Spleen (tissue), 13 donors: ENCODE measurements around the gene LEMD3. TPM values are rescaled to one million over a fixed set of nuclear protein-coding genes. Genes with fewer than 3 reads are reported as not detected.

Experiments
- DNase-seq: peaks from one replicate; pipeline ENCODE4 v3.0.0-alpha.2; 2020
- H3K27ac ChIP-seq, 8 donors: fragments of 200-600 bp; sonication (generic) in 7 of 8; 1 replicate in 4 of 8; 2 replicates in 4 of 8; pipeline versions ENCODE4 v1.5.0 to v1.8.0; 2016 to 2021; ENCODE audit warnings: inconsistent platforms in 4 of 8, mild to moderate bottlenecking in 4 of 8, moderate library complexity in 1 of 8
- H3K27me3 ChIP-seq, 7 donors: fragments of 200-600 bp; sonication (generic) in 6 of 7; replicated peaks in 1 of 7; 1 replicate in 4 of 7; 2 replicates in 3 of 7; pipeline versions ENCODE4 v1.5.0 to v1.8.0; 2016 to 2021; ENCODE audit warnings: inconsistent platforms in 3 of 7, mild to moderate bottlenecking in 1 of 7
- H3K36me3 ChIP-seq, 6 donors: fragments of 200-600 bp; sonication (generic) in 5 of 6; 1 replicate in 4 of 6; 2 replicates in 2 of 6; pipeline versions ENCODE4 v1.5.0 to v1.8.0; 2016 to 2021; ENCODE audit warnings: inconsistent platforms in 2 of 6
- H3K4me1 ChIP-seq, 6 donors: fragments of 200-600 bp; sonication (generic) in 5 of 6; 1 replicate in 3 of 6; 2 replicates in 3 of 6; pipeline versions ENCODE4 v1.5.0 to v1.8.0; 2016 to 2021; ENCODE audit warnings: inconsistent platforms in 3 of 6
- H3K4me3 ChIP-seq, 8 donors: fragments of 200-600 bp; sonication (generic) in 7 of 8; 1 replicate in 4 of 8; 2 replicates in 4 of 8; pipeline versions ENCODE4 v1.5.0 to v1.8.0; 2016 to 2021; ENCODE audit warnings: inconsistent platforms in 4 of 8, mild to moderate bottlenecking in 4 of 8, moderate library complexity in 2 of 8
- H3K9me3 ChIP-seq, 8 donors: fragments of 200-600 bp; sonication (generic) in 7 of 8; 1 replicate in 4 of 8; 2 replicates in 4 of 8; pipeline versions ENCODE4 v1.5.0 to v1.8.0; 2016 to 2021; ENCODE audit warnings: inconsistent platforms in 4 of 8
- CTCF ChIP-seq, 11 experiments: fragments of 200-600 bp in 7 of 11; fragments of 450-650 bp in 4 of 11; sonication (generic) in 4 of 11; IDR thresholded peaks in 8 of 11; conservative IDR thresholded peaks in 3 of 11; 1 replicate in 7 of 11; 2 replicates in 4 of 11; pipeline versions ENCODE4 v1.4.0 to v1.8.0; 2016 to 2021; ENCODE audit warnings: antibody characterized with exemption in 11 of 11, inconsistent platforms in 4 of 11, mild to moderate bottlenecking in 1 of 11
- POLR2A ChIP-seq, 3 donors: fragments of 450-650 bp; IDR thresholded peaks; one replicate each; pipeline ENCODE4 v1.5.1; 2017; ENCODE audit warnings: antibody characterized with exemption in 3 of 3, mild to moderate bottlenecking in 1 of 3
- POLR2AphosphoS5 ChIP-seq, 3 donors: sonication (generic); formaldehyde crosslinking; IDR thresholded peaks; one replicate each; pipeline ENCODE4 v1.5.1; 2017; ENCODE audit warnings: antibody characterized with exemption in 3 of 3
- WGBS, 5 donors: extraction: QIAGEN DNeasy Blood & Tissue Kit in 3 of 5; methylation state at CpG; one replicate each; pipeline versions ENCODE4 v1.1.5 to v1.1.7; 2013 to 2018; 5-methylcytosine and 5-hydroxymethylcytosine counted together
- intact Hi-C: fragments of 100-400 bp; cut with DNase I; formaldehyde crosslinking; loops from one replicate; pipeline ENCODE4 v1.15.0; 2023; ENCODE audit warnings: low total_unique reads
- long read RNA-seq, 2 donors: transcript quantifications; one replicate each; lab custom pipeline, GENCODE V29; 2026
- polyA plus RNA-seq, 3 donors: library from polyadenylated mRNA; stranded (reverse); fragments of 200-250 nt; gene quantifications; one replicate each; pipeline ENCODE4 v1.2.1, GENCODE V29; 2013
- total RNA-seq, 7 donors: library from RNA; depleted of rRNA in 3 of 7; stranded (reverse); fragments of >200 nt in 3 of 7; fragmentation: NEBNext Ultra II Directional in 4 of 7; extraction: Animal tissue kit (Norgen Biotek cat#: 25700) in 4 of 7; gene quantifications; one replicate each; pipeline versions ENCODE4 v1.1.0 to v1.2.1, GENCODE V29; 2016 to 2021
- donor health status: healthy with polysubstance abuse.
- donor health status: DM: no; HTN: no; CAD: no; lungs with moderate emphysema.
- donor health status: DM: no; HTN: no; CAD: no.
- donor health status: Bipolar disorder and iron deficiency.
- donor health status: healthy.
- donor health status: DM: no; HTN: no; CAD: no.
- donor health status: DM: yes; HTN: yes; CAD: no.

LEMD3 gene
- total RNA-seq (10 to 100 TPM; 40.4 to 58.9 (median 42.5) TPM), polyA plus RNA-seq (10 to 100 TPM in 2 of 3 donors, 1 to 10 TPM in 1; 9.6 to 15.3 (median 11.9) TPM)
- long read RNA-seq, donor 1, full-length matches to known transcripts: 3 of 3 reads
- long read RNA-seq, donor 1, partial matches to known transcripts: 0 of 3 reads
- long read RNA-seq, donor 1, other reads (novel, unspliced or antisense): 0 of 3 reads
- long read RNA-seq, donor 2, full-length matches to known transcripts: 4 of 4 reads
- long read RNA-seq, donor 2, partial matches to known transcripts: 0 of 4 reads
- long read RNA-seq, donor 2, other reads (novel, unspliced or antisense): 0 of 4 reads

GRCh38 chr12:65169320-65170208 is at the start of gene LEMD3:
Gene LEMD3, plus strand, starts transcription at chr12:65169583. Its CDS starts 14 bp downstream, at chr12:65169597.
- Histone ChIP-seq H3K27me3 (no peaks in the 10 kb centered on the region), H3K36me3 (no peaks in the 10 kb centered on the region), H3K4me1 (peaks cover 32 to 53% (median 47%) of the 10 kb centered on the region in 6 donors), H3K9me3 (no peaks in the 10 kb centered on the region), H3K4me3 (peak within 1 kb of the TSS; percentile 76 to 98 (median 91)), H3K27ac (peak within 1 kb of the TSS; percentile 94 to 98 (median 97))
- TF ChIP-seq POLR2AphosphoS5 (IDR thresholded peaks at IDR 0.05) (peak; percentile 92 to 97 (median 96)), POLR2A (IDR thresholded peaks at IDR 0.05) (peak in 1 of 3 donors; percentile 84), CTCF (IDR thresholded peaks at IDR 0.05 in 8 of 11, conservative IDR thresholded peaks at IDR 0.05 in 3 of 11) (peak in 3 of 11 experiments; percentile 2 to 20 (median 7))
- 0 to 1% (median 0%) methylated on average over 59 to 91 of the region's 91 CpGs for WGBS, 5 donors
- peak; percentile 99 for DNase-seq
- intact Hi-C loops: loop anchor here (5.0 kb wide), 1 partner anchor 43 kb away; no protein-coding TSS in a partner anchor

DNA sequence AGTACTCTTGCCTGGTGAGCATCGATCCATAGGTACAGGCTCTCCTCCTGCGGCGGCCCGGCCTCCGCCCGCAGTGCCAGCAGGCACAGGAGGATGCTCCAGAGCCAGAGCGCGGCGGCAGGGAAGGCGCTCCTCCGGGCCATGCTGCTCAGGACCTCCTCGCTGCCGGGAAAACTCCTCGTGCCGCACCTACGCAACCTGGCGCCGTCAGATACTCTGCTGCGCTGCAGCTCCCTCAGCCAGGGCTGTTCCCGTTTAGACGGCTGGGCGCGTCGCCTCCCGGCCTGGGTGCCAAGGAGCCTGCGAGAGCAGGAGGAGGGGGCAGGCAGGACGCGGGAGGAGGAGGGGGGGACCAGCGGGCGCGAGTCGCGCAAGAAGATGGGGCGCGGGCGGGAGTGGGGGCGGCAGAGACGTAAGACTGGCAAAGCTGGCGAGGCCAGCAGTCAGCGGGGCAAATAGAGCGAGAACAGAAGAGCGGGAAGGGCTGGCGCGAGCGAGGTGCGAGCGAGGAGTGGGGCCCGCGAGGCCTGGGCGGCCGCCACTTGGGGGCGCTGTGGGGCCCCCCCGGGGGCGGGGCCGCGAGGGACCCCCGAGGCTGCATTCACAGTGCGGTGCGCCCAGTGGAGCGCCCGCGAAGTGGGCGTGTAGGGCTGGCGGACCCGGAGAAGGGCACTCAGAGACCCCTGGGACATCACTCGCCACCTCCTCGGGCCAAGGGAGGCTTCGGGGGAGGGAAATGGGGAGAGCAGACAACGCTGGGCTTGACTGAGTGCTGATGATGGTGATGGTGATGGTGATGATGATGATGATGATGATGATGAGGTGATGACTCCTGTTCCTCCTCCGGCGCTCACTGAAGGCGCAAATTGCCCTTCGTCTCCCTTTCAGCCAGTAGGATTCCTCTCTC is 48.1 kb upstream of the LEMD3 start, which contains the start of gene WIF1:
Gene WIF1 (minus strand): TSS at position 257 of the 907 bp plus-strand sequence. CDS start 114 bp downstream, at position 143.
- H3K27me3 ChIP-seq: peaks cover 0 to 99% (median 53%) of the 10 kb centered on the region in 7 donors
- 4 to 5% (median 5%) methylated on average over 60 to 73 of the region's 73 CpGs for WGBS, 5 donors
- peaks cover 0 to 25% (median 15%) of the 10 kb centered on the region in 6 donors for H3K4me1 ChIP-seq
- peak within 1 kb of the TSS in 7 of 8 donors; percentile 29 to 63 (median 36) for H3K4me3 ChIP-seq
- H3K36me3 ChIP-seq: no peaks in the 10 kb centered on the region
- TF ChIP-seq CTCF (IDR thresholded peaks at IDR 0.05 in 8 of 11, conservative IDR thresholded peaks at IDR 0.05 in 3 of 11): peak in 4 of 11 experiments; percentile 40 to 55 (median 45)
- TF ChIP-seq POLR2A (IDR thresholded peaks at IDR 0.05): no peak
- TF ChIP-seq POLR2AphosphoS5 (IDR thresholded peaks at IDR 0.05): no peak
- no peak within 1 kb of the TSS for H3K27ac ChIP-seq
- DNase-seq: peak; percentile 84
- H3K9me3 ChIP-seq: no peaks in the 10 kb centered on the region
- intact Hi-C loops: loop anchor here (10.0 kb wide), 1 partner anchor 227 kb away; no protein-coding TSS in a partner anchor

DNA sequence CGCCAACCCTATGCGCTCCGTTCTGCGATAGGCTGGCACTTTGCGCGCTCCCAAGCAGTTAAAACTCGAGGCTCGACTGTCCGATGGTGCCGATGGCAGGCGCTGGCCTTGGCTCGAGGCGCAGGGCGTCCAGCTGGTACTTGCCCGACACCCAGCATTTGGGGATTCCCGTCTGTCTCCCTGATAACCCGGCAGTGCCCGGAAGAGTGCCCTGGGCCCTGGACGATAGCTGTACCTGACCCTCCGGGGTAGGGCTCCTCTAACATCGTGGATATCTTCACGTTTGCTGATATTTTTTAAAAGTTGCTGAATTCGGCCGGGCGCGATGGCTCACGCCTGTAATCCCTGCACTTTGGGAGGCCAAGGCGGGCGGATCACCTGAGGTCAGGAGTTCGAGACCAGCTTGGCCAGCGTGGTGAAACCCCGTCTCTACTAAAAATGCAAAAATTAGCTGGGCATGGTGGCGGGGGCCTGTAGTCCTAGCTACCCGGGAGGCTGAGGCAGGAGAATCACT is 47.4 kb upstream of the LEMD3 start:
- Histone ChIP-seq H3K36me3 (no peaks in the 10 kb centered on the region), H3K27me3 (peaks cover 0 to 97% (median 51%) of the 10 kb centered on the region in 7 donors), H3K4me3 (peak overlapping the region in 2 of 8 donors; percentile 29 to 63), H3K4me1 (peaks cover 0 to 25% (median 15%) of the 10 kb centered on the region in 6 donors), H3K27ac (no peak overlapping the region), H3K9me3 (no peaks in the 10 kb centered on the region)
- TF ChIP-seq CTCF (IDR thresholded peaks at IDR 0.05 in 8 of 11, conservative IDR thresholded peaks at IDR 0.05 in 3 of 11): no peak
- no peak for TF ChIP-seq POLR2A (IDR thresholded peaks at IDR 0.05)
- no peak for TF ChIP-seq POLR2AphosphoS5 (IDR thresholded peaks at IDR 0.05)
- no peak for DNase-seq
- WGBS, 5 donors: 80 to 86% (median 86%) methylated on average over 34 of the region's 34 CpGs
- intact Hi-C loops: loop anchor here (10.0 kb wide), 1 partner anchor 227 kb away; no protein-coding TSS in a partner anchor
